GM10266 (cell line): ENCODE data around the gene SLX4IP.
A peak's percentile ranks its signal among the peaks of the same experiment; 100 is the strongest.
"Not testable (repeated sequence)": the region's sequence is repeated elsewhere in the genome, so short reads cannot be mapped to it uniquely, and the experiment has no call there.

Experiments used
- DNase-seq: peaks from one replicate; pipeline ENCODE4 v3.0.0; 2012; ENCODE audit errors: extremely low spot score
- CTCF ChIP-seq: IDR thresholded peaks from 2 replicates; pipeline ENCODE4 v1.5.1; 2012; ENCODE audit warnings: mild to moderate bottlenecking, low read depth; ENCODE audit not compliant: control insufficient read depth, insufficient read depth; ENCODE audit errors: missing control alignments

Gene SLX4IP

GRCh38 chr20:10434832-10435812, at the start of gene SLX4IP:
Gene SLX4IP (plus strand): TSS chr20:10435305. CDS start chr20:10458205, 22,900 bp downstream.
- TF ChIP-seq CTCF: no peak
- DNase-seq: peak; percentile 80

- DNase-seq: no peak
- TF ChIP-seq CTCF: no peak
Observed at GRCh38 chr20:10385850-10386544, 49.1 kb upstream of the SLX4IP start.

DNA sequence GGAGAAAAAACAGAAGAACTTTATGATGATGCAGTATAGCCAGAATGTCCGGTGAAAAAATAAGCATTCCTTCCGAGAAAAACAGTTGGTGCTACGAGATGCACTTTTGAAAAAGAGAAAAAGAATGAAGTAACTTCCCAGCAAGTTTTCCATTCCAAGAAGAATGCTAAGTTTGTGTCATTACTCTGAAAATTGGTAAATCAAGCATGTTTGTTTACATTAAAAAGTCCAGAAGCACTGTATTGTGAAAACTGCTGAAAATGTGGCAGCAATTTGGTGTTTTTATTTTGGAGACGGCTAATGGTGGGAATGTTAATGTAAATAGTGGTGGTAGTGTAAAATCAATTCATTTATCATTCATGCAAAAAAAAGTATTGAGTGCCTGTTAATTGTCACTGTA, 47.4 kb upstream of the SLX4IP start:
- TF ChIP-seq CTCF: no peak
- no peak for DNase-seq

- DNase-seq: no peak
- TF ChIP-seq CTCF: no peak
Observed at GRCh38 chr20:10388597-10388996, 46.5 kb upstream of the SLX4IP start.

- no peak for DNase-seq
- TF ChIP-seq CTCF: no peak
Observed at GRCh38 chr20:10390709-10391108, 44.4 kb upstream of the SLX4IP start.

- not testable (repeated sequence) for DNase-seq
Observed at GRCh38 chr20:10394752-10395151, 40.4 kb upstream of the SLX4IP start.

DNA sequence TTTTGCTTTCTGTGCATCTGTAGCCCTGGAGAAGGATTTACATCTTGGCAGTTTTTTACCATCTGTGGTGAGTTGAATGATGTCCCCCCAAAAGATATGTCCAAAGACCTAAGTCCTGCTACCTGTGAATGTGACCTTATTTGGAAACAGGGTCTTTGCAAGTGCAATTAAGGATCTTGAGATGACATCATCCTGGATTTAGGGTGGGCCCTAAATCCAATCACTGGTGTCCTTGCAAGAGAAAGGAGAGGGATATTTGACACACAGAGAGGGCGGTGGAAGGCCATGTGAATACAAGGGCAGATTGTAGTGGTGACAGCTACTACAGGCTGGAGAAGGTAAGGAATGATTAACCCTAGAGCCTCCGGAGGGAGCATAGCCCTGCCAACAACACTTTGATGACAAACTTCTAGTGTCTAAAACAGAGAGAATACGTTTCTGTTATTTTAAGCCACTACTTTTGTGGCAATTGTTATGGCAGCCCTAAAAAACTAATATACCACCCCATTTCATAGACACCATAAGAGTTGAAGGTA, 36.2 kb upstream of the SLX4IP start:
- no peak for DNase-seq
- TF ChIP-seq CTCF: no peak
